HG02623 (cell line): ENCODE data around the gene NFATC1.

Experiments used
- ATAC-seq: cut with Tn5 transposase; IDR thresholded peaks from one replicate; pipeline ENCODE4 v1.9.1; 2021; ENCODE audit warnings: moderate library complexity; ENCODE audit not compliant: unreplicated experiment

The NFATC1 gene

GRCh38 chr18:79387214-79387613 is 8.5 kb upstream of the NFATC1 start:
- ATAC-seq, result no peak

DNA sequence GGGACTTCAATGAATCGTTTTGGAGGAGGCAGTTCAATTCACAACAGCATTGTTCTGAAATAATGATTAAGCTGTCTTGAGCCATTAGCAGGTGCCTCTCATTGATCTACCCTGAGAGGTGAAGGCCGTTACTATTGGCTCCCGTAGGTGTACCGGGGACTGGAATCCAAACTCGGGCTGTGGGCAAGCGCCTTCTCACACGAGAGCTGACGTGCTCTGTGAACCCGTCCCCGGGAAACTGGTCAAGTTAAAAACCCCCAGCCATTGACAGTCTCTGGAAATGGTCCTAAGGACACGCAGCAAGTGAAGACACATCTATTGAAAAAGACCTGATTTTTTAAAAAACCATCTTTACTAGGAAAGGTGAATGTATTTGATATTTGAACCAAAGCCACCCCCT is 8.1 kb upstream of the NFATC1 start:
- no peak for ATAC-seq

DNA sequence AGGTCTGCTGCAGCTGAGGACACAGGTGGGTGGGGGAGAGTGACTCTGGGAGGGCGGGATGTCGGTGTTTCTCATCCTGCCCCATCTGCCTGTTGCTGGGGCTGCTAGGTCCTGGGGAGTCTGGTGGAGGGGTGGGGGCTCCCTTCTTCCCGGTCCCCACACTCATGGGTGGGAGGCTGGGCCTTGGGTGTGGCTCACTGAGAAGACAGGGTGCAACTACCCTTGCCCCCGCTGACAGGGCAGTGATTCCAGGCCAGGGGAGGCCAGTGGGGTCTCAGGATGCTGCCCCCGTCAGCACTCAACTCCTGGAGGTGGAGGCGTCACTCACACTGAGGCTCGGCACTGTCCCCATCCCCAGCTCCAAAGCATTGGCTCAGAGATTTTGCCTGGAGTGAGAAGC is 7.7 kb upstream of the NFATC1 start:
- ATAC-seq, result no peak

DNA sequence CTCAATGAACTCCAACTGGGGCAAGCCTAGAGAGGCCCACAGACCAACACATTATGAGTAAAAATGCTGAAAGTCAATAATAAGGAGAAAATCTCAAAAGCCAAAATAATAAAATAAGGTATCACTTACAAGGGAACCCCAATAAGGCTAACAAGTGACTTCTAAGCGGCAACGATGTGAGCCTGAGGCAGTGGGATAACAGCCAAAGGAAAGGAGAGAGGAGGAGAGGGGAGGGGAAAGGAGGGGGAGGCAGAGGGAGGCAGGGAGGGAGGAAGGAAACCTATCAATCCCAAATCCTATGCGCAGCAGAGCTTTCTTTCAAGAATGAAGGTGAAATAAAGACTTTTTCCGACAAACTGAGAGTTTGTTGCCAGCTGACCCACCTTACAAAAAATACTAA is 6.0 kb upstream of the NFATC1 start:
- no peak for ATAC-seq

DNA sequence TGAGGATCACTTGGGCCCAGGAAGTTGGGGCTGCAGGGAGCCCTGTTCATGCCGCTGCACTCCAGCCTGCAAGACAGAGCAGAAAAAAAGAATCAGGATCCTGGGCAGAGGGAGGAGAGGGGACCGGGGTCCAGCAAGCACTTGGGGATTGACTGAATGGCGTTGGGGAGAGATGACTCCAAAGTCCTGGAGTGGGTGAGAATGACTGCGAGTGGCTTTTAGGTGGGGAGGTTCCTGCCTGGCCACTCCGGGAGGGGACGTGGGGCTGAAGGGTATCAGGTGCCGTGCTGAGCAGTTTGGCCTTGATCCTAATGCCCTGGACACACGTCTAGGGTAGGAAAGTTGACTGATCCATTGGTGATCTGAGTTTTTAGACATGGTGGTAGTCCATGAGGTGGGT is 3.5 kb upstream of the NFATC1 start:
- no peak for ATAC-seq

DNA sequence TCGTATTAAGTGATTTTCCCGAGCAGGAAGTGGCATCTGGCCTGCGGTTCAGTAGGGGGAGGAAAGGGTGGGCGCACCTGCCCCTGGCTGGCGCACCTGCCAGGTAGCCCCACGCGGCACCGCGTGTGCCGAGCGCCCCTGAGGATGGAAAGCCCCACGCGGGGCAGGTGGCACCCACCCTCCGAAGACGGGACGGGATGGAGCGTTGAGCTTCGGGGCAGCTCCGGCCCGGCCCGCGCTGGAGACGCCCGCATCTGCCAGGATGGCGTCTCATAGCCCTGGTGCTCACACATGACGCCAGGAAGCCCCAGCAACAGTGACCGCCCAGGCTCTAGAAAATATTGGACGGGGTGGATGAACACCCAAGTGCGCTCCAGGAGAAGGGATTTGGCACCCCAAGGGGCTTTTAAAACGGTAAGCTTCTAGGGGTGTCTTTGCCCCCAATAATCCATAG is 2.5 kb upstream of the NFATC1 start:
- ATAC-seq, result no peak

DNA sequence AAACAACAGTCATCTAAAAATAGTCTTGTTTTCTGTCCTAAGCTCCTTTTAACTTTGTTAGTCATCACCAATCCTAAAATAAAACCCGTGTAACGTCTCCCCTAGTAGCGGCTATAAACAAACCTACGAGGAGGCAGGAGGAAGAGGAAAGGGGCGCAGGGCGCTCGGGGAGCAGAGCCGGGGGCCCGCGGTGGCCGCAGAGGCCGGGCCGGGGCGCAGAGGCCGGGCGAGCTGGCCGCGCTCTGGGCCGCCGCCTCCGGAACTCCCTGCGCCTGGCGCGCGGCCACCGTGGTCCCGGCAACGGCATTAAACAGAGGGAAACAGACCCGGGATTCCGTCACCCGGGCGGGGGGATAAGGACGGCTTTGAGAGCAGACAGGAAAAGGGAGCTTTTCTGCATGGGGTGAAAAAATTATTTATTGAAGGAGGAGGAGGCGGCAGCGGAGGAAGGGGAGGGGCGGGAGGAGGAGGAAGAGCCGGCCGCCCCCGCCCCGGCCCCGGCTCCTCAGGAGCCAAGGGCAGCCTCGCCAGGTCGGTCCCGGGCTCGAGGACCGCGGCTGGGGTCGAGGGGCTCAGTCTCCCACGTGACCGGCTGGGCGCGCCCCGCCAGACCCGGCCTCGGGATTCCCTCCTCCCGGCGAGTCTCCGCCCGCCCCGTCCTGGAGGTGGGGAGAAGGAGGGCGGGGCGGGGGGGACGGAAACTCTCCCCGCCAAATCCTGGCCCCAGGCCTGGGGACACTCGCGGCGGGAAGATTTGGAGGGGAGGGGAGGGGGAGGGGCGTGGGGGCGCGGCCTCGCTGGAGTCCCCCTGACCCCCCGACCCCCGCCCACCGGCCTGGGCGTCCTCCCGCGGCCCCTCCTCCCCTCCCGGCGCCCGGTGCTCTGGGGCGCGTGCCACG is 1.8 kb upstream of the NFATC1 start:
- ATAC-seq, result no peak

GRCh38 chr18:79394534-79395307 is 1.0 kb upstream of the NFATC1 start:
- no peak for ATAC-seq

- no peak for ATAC-seq
Measured at GRCh38 chr18:79395308-79395640, 456 bp upstream of the NFATC1 start.

DNA sequence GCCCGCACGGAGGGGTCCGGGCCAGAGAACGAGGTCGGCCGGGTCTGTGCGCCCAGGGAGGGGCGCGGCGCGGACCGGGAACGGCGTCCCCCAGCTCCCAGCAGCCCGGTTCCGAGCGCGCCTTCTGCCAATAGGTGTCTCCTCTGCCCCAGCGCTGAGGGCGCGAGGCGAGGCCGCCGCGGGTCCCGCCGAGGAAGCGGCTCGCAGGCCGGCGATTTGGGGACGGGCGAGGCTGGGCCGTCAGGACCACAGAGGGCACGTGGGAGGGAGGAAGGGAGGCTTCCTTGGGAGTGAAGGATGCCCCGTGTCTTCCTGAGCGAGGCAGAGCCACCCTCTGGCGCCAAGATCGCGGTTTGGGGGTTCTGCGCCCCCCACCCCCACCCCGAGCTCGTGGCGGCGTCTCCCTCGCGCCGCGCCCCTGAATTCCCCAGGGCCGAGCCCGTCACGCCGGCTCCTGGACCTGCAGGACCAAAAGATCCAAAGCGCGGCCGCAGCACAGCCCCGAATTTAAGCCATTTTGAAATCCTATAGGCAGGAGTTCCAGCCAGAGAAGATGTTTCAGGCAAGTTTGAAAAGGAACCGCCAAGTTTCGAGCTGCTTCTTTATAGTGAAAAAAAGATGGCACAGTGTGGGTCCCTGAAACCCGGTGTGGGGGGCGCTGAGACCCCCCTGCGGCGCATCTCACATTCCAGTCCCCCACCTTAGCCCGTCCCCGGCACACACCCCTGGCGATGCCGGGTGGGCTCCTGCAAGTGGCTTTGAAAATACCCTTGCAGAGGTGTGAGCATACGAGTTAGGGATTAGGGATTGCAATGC is 909 bp downstream of the NFATC1 start:
- peak; percentile 23 for ATAC-seq

DNA sequence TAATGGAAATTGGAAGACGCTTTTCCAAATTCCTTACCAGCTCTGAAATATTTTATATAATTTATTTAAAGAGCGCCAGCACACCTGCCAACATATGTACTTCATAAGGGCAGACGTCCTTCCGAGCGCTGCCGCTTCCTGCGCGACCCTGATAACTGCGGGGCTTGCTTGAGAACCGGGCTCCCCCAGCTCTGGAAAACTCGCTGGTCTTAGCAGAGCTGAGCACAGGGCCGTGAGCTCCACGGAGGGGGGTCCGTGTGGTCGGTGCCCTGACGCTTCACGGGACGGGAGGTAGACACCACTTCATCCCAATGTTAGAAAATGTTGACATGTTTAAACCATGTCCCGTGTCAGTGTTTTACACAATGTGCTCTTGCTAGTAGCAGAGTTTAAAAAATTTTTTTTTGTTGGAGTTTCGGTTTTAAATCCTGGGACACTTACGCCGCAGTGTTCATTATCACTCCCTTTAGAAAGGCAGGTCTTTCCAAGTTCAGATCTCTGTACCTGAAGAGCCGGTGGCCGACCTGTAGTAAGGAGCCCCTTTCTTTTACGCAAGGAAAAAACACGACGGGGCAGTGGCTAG is 1.6 kb downstream of the NFATC1 start:
- ATAC-seq, result no peak

- no peak for ATAC-seq
Measured at GRCh38 chr18:79397830-79398761, 2.4 kb downstream of the NFATC1 start.

DNA sequence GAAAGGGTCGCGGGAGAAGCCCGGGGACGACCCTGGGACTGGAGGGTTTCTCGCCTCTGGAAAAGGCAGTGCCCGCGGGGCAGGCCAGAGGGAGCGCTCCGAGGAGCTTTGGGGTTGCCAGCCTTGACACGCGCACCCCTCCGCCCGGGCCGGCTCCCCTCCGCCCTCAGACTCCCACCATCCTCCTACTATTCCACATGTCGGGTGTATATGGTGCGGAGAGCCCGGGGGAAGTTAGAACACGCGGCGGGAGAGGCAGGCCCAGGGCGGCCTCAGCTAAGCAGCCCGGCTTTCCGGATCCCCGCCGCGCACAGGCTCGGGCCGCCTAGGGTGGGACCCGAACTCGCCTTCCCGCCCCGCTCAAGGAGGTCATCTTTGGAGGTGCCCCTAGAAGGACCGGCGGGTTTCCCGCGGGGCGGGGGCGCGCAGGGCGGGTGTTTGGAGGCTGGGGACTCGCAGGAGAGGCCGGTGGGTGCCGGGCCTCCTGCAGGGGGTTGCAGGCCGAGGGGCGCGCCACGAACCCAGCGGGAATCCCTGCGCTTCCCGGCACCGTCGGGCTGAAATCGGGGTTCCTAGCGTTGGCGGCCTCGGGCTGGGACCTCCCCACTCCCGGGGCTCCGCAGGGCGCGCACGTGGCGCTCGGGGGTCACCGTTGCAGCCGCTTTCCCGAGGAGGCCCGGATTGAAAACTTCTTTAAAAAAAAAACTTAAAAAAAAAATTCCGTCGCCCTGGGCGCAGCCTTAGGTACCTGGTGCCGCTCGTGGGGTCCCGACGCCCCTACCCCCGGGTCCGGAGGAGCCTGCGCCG is 3.7 kb downstream of the NFATC1 start:
- ATAC-seq, result no peak

GRCh38 chr18:79400091-79400590 is 4.4 kb downstream of the NFATC1 start:
- no peak for ATAC-seq

DNA sequence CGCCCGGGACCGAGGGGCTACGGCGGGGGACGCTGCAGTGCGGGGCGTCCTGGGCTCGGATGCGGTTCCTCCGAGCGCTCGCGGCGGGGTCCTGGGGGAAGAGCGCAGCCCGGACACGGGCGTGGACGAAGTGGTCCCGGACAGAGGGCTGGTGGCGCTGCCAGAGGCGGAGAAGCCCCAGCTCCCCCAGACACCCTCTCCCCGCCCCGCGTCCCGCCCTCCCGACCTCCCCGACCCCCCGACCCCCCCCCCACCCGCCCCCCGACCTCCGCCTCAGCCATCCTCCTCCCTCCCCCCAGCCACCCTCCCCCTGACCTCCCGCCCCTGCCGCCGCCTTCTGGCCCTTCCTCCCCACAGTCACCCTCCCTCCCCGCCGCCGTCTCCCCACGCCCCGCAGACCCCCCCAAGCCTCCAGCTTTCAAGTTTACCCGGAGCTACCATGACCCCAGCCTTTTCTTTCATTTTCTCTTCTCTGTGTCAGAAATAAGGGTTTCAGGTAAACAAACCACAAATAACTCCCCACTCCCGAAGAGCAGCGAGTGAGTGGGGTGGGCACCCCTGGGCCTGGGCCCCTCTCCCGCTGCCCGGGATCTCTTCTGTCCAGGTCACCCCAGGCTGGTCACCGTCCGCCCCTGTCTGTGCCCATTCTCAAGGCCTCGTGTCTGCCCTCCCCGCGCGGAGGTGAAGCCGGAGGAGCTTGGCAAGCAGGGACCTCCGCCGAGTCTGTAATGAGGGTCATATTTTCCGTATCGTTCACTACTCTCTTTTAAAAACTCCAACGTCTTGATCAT is 5.1 kb downstream of the NFATC1 start:
- ATAC-seq, result no peak

GRCh38 chr18:79401494-79402208 is 5.9 kb downstream of the NFATC1 start:
- ATAC-seq, result no peak

GRCh38 chr18:79402209-79402576 is 6.5 kb downstream of the NFATC1 start:
- ATAC-seq, result no peak
